Activated CD4-positive, alpha-beta T cell treated with anti-CD3 and anti-CD28 coated beads, Interleukin-2, amount 10 ng/mL, durations not matched to agents 7 days and 5 days (primary cell): ENCODE measurements around the gene CFAP54. TPM values are rescaled to one million over a fixed set of nuclear protein-coding genes. Genes with fewer than 3 reads are reported as not detected.

Source experiments
- CTCF ChIA-PET: fragments of 350-600 bp; sonication (Branson Sonifier 250); formaldehyde crosslinking; loops from one replicate; lab custom pipeline; 2021; ENCODE audit warnings: antibody characterized with exemption; lab: Charles Lee
- POLR2A ChIA-PET: fragments of 350-600 bp; sonication (Branson Sonifier 250); formaldehyde crosslinking; loops from one replicate; lab custom pipeline; 2021; ENCODE audit warnings: antibody characterized with exemption; lab: Charles Lee
- DNase-seq: peaks from one replicate; pipeline ENCODE4 v3.0.0-alpha.2; 2020
- H3K27ac Mint-ChIP-seq: one replicate; pipeline ENCODE4 v1.8.0; 2021; ENCODE audit warnings: mild to moderate bottlenecking, moderate library complexity, mixed read lengths
- H3K27me3 Mint-ChIP-seq: one replicate; pipeline ENCODE4 v1.8.0; 2021; ENCODE audit warnings: mixed read lengths
- H3K36me3 Mint-ChIP-seq: one replicate; pipeline ENCODE4 v1.8.0; 2021; ENCODE audit warnings: low read depth, mixed read lengths
- H3K4me1 Mint-ChIP-seq: one replicate; pipeline ENCODE4 v1.8.0; 2021; ENCODE audit warnings: mixed read lengths
- H3K4me3 Mint-ChIP-seq: one replicate; pipeline ENCODE4 v1.8.0; 2021; ENCODE audit warnings: mild to moderate bottlenecking, moderate library complexity, mixed read lengths
- H3K9me3 Mint-ChIP-seq: one replicate; pipeline ENCODE4 v1.8.0; 2021; ENCODE audit warnings: mixed read lengths
- total RNA-seq, 2 experiments: library from RNA; stranded (reverse); gene quantifications; one replicate each; pipeline ENCODE4 v1.2.3, GENCODE V29; 2021

CFAP54 gene
- total RNA-seq, 2 experiments from 2014 or later, result 0.23 to 0.40 TPM

- ChIA-PET CTCF (no interaction called here), POLR2A (no interaction called here)
- Mint-ChIP-seq H3K4me3 (no peak overlapping the region), H3K9me3 (no peaks in the 10 kb centered on the region), H3K36me3 (no peaks in the 10 kb centered on the region), H3K4me1 (no peaks in the 10 kb centered on the region), H3K27me3 (peaks cover 8% of the 10 kb centered on the region), H3K27ac (no peak overlapping the region)
- DNase-seq, result no peak
Measured at GRCh38 chr12:96749999-96750398, 260.6 kb downstream of the CFAP54 start.

- Mint-ChIP-seq H3K9me3 (no peaks in the 10 kb centered on the region), H3K27me3 (peaks cover 5% of the 10 kb centered on the region), H3K4me1 (no peaks in the 10 kb centered on the region), H3K36me3 (no peaks in the 10 kb centered on the region), H3K4me3 (no peak overlapping the region), H3K27ac (no peak overlapping the region)
- ChIA-PET POLR2A (no interaction called here), CTCF (no interaction called here)
- no peak for DNase-seq
Measured at GRCh38 chr12:96751626-96752025, 262.2 kb downstream of the CFAP54 start.

- ChIA-PET POLR2A (no interaction called here), CTCF (no interaction called here)
- H3K9me3 Mint-ChIP-seq, result no peaks in the 10 kb centered on the region
- DNase-seq, result no peak
- peaks cover 5% of the 10 kb centered on the region for H3K27me3 Mint-ChIP-seq
- H3K4me3 Mint-ChIP-seq, result no peak overlapping the region
- no peak overlapping the region for H3K27ac Mint-ChIP-seq
- no peaks in the 10 kb centered on the region for H3K4me1 Mint-ChIP-seq
- no peaks in the 10 kb centered on the region for H3K36me3 Mint-ChIP-seq
Measured at GRCh38 chr12:96752211-96752610, 262.8 kb downstream of the CFAP54 start.

DNA sequence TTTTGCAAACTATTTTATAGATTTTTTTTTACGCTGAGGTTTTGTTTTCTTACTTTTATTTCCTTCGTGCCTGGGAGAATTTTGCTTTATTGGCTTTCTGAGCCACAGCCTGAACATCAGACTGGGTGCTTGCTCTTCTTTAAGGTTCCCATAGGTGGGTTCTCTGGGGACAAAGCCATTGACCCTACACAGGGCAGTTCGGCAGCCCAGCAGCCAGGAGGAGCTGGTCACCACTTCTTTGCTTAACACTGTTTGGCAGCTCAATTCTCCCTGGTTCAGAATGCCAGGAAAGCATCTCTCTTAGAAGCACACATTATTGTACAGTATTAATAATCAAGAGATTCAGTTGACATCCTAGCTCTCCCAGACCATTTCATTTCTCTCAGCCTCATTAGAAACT lies 276.9 kb downstream of the CFAP54 start:
- no peaks in the 10 kb centered on the region for H3K4me1 Mint-ChIP-seq
- no peaks in the 10 kb centered on the region for H3K36me3 Mint-ChIP-seq
- ChIA-PET CTCF (no interaction called here), POLR2A (no interaction called here)
- no peak for DNase-seq
- no peaks in the 10 kb centered on the region for H3K27me3 Mint-ChIP-seq
- no peak overlapping the region for H3K27ac Mint-ChIP-seq
- H3K9me3 Mint-ChIP-seq, result no peaks in the 10 kb centered on the region
- H3K4me3 Mint-ChIP-seq, result no peak overlapping the region

DNA sequence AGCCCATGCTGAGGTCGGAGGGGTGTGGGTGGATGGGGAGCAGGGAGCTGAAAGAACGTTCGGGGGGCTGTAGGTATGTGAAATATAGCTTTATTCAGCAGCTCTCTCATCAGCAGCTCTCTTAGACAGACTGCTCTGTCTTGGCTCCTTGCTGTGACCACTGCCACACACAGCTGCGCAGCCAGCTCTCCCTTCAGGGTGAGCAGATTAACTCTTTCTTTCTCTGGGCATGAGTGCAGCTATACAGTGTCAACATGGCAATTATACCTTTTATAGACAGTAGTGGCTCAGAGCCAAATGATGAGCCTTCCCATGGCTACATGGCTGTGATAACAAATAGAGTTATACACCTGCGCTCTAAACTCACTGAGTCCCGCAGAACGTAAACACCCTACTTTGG lies 280.0 kb downstream of the CFAP54 start:
- peaks cover 2% of the 10 kb centered on the region for H3K27me3 Mint-ChIP-seq
- POLR2A ChIA-PET, result no interaction called here
- H3K9me3 Mint-ChIP-seq, result no peaks in the 10 kb centered on the region
- H3K4me1 Mint-ChIP-seq, result no peaks in the 10 kb centered on the region
- DNase-seq, result no peak
- H3K27ac Mint-ChIP-seq, result no peak overlapping the region
- no peak overlapping the region for H3K4me3 Mint-ChIP-seq
- H3K36me3 Mint-ChIP-seq, result no peaks in the 10 kb centered on the region
- CTCF ChIA-PET, result no interaction called here

- ChIA-PET POLR2A (no interaction called here), CTCF (no interaction called here)
- H3K4me3 Mint-ChIP-seq, result no peak overlapping the region
- no peak for DNase-seq
- H3K36me3 Mint-ChIP-seq, result no peaks in the 10 kb centered on the region
- no peak overlapping the region for H3K27ac Mint-ChIP-seq
- H3K4me1 Mint-ChIP-seq, result no peaks in the 10 kb centered on the region
- H3K9me3 Mint-ChIP-seq, result no peaks in the 10 kb centered on the region
- peaks cover 2% of the 10 kb centered on the region for H3K27me3 Mint-ChIP-seq
Measured at GRCh38 chr12:96770219-96771102, 281.1 kb downstream of the CFAP54 start.

GRCh38 chr12:96773031-96773430 lies 283.7 kb downstream of the CFAP54 start:
- DNase-seq, result no peak
- H3K36me3 Mint-ChIP-seq, result no peaks in the 10 kb centered on the region
- no peaks in the 10 kb centered on the region for H3K9me3 Mint-ChIP-seq
- H3K27me3 Mint-ChIP-seq, result peaks cover 2% of the 10 kb centered on the region
- no peak overlapping the region for H3K27ac Mint-ChIP-seq
- H3K4me3 Mint-ChIP-seq, result no peak overlapping the region
- ChIA-PET POLR2A (no interaction called here), CTCF (no interaction called here)
- no peaks in the 10 kb centered on the region for H3K4me1 Mint-ChIP-seq

GRCh38 chr12:96774496-96775256 lies 285.3 kb downstream of the CFAP54 start:
- peaks cover 2% of the 10 kb centered on the region for H3K27me3 Mint-ChIP-seq
- H3K4me3 Mint-ChIP-seq, result no peak overlapping the region
- CTCF ChIA-PET, result no interaction called here
- no peaks in the 10 kb centered on the region for H3K4me1 Mint-ChIP-seq
- no peaks in the 10 kb centered on the region for H3K9me3 Mint-ChIP-seq
- no peaks in the 10 kb centered on the region for H3K36me3 Mint-ChIP-seq
- DNase-seq, result no peak
- H3K27ac Mint-ChIP-seq, result no peak overlapping the region
- POLR2A ChIA-PET, result no interaction called here

- Mint-ChIP-seq H3K9me3 (no peaks in the 10 kb centered on the region), H3K4me1 (no peaks in the 10 kb centered on the region), H3K27ac (no peak overlapping the region), H3K36me3 (no peaks in the 10 kb centered on the region), H3K4me3 (no peak overlapping the region), H3K27me3 (peaks cover 2% of the 10 kb centered on the region)
- no peak for DNase-seq
- ChIA-PET POLR2A (no interaction called here), CTCF (interaction anchor here (0.6 kb wide), 1 partner anchor 857 kb away, joined by 4 read pairs; no protein-coding TSS in a partner anchor)
Measured at GRCh38 chr12:96776908-96777307, 287.5 kb downstream of the CFAP54 start.

DNA sequence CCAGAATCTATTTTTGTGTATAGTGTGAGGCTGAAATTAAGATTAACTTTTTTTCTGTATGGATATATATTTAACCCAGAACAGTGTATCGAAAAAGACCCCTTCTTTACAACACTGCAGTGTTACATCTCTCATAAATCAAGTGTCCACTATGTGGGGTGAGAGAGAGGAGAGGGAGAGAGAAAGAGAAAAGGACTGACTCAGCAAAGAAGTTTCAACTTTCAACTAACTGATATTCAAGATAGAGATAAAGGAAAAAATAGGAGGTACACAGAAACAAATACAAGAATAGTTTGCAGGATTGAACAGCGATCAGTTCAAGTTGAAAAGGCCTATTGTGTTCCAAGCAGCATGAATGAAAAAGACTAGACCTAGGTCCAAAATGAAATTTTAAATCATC lies 291.0 kb downstream of the CFAP54 start:
- ChIA-PET POLR2A (no interaction called here), CTCF (no interaction called here)
- H3K27me3 Mint-ChIP-seq, result no peaks in the 10 kb centered on the region
- no peaks in the 10 kb centered on the region for H3K36me3 Mint-ChIP-seq
- H3K4me3 Mint-ChIP-seq, result no peak overlapping the region
- no peaks in the 10 kb centered on the region for H3K4me1 Mint-ChIP-seq
- H3K27ac Mint-ChIP-seq, result no peak overlapping the region
- DNase-seq, result no peak
- no peaks in the 10 kb centered on the region for H3K9me3 Mint-ChIP-seq

DNA sequence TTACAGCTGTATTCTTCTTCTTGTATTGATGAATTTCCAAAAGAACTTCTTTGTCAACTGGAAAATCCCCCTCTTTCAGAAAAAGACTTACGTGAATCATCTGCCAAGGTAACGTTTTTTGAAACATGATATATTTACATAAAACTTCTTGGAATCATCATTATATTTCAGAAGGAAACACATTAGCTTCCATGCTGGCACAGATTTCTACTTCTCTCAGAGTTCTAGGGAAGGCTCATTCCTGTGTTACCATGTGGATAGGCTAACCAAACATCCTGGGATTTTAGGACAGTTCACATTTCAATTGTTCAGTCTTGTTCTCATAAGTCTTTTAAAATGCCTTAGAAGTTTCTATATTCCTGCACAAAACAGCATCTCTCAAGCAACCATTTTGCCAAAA lies 297.4 kb downstream of the CFAP54 start:
- Mint-ChIP-seq H3K27ac (no peak overlapping the region), H3K4me3 (no peak overlapping the region), H3K4me1 (no peaks in the 10 kb centered on the region), H3K27me3 (peaks cover 3% of the 10 kb centered on the region), H3K9me3 (no peaks in the 10 kb centered on the region), H3K36me3 (no peaks in the 10 kb centered on the region)
- ChIA-PET CTCF (no interaction called here), POLR2A (no interaction called here)
- DNase-seq, result no peak

DNA sequence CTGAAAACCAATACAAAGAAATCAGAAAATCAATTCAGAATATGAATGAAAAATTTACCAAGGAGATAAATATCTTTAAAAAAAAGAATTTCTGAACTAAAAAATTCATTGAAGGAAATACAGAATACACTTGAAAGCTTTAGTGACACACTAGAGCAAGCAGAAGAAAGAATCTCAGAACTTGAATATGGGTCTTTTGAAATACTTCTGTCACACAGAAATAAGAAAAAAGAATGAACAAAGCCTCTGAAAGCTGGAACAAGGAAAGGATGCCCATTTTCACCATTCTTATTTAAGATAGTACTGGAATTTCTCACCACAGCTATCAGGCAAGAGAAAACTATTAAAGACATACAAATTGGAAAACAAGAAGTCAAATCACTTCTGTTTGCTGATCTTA lies 314.6 kb downstream of the CFAP54 start:
- H3K9me3 Mint-ChIP-seq, result peaks cover 6% of the 10 kb centered on the region
- H3K36me3 Mint-ChIP-seq, result no peaks in the 10 kb centered on the region
- no peak for DNase-seq
- no peaks in the 10 kb centered on the region for H3K4me1 Mint-ChIP-seq
- peaks cover 3% of the 10 kb centered on the region for H3K27me3 Mint-ChIP-seq
- ChIA-PET POLR2A (no interaction called here), CTCF (no interaction called here)
- H3K4me3 Mint-ChIP-seq, result no peak overlapping the region
- H3K27ac Mint-ChIP-seq, result no peak overlapping the region

DNA sequence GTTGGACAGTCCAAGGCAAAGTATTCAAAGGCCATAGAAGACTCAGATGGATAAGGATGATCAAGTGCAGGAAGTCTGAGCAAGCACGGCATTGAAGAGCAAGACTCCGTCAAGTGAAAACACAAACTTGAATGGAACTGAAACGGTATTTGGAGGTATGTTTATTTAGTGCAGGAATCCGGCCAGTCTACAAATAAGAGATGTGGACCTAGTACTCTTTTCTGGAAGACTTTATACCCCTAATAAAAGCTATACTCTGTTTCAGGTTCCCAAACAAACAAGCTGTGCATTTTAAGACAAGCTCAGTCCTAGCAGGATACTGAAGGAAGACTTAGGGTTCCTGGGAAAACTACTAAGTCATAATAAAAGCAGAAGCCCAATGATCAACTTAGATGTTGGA lies 316.9 kb downstream of the CFAP54 start:
- peaks cover 6% of the 10 kb centered on the region for H3K9me3 Mint-ChIP-seq
- no peaks in the 10 kb centered on the region for H3K27me3 Mint-ChIP-seq
- H3K4me3 Mint-ChIP-seq, result no peak overlapping the region
- H3K27ac Mint-ChIP-seq, result no peak overlapping the region
- DNase-seq, result no peak
- no peaks in the 10 kb centered on the region for H3K36me3 Mint-ChIP-seq
- POLR2A ChIA-PET, result no interaction called here
- CTCF ChIA-PET, result no interaction called here
- H3K4me1 Mint-ChIP-seq, result no peaks in the 10 kb centered on the region
